B cell (primary cell): Measurements from ENCODE around the gene BEGAIN. TPM values are rescaled to one million over a fixed set of nuclear protein-coding genes. Genes with fewer than 3 reads are reported as not detected.

ENCODE experiments used
- ATAC-seq: fragments of 200-7000 bp; cut with Tn5 transposase; one replicate; pipeline ENCODE4 v1.10.0; 2021; ENCODE audit warnings: low read depth, mild to moderate bottlenecking, moderate number of reproducible peaks, moderate library complexity
- CTCF ChIA-PET: fragments of 350-600 bp; sonication (Branson Sonifier 250); formaldehyde crosslinking; loops from one replicate; lab custom pipeline; 2021; ENCODE audit warnings: antibody characterized with exemption, inconsistent platforms; lab: Charles Lee
- POLR2A ChIA-PET: fragments of 350-600 bp; sonication (Branson Sonifier 250); formaldehyde crosslinking; loops from one replicate; lab custom pipeline; 2021; ENCODE audit warnings: antibody characterized with exemption; lab: Charles Lee
- DNase-seq: peaks from one replicate; pipeline ENCODE4 v3.0.0; 2013
- H2AFZ ChIP-seq: 2 replicates; pipeline ENCODE4 v1.6.1; 2012; ENCODE audit warnings: mild to moderate bottlenecking, low read depth, low read length; ENCODE audit not compliant: insufficient read depth, poor library complexity, severe bottlenecking
- H3K27ac ChIP-seq, 2 donors: 1 replicate in 1 of 2; 2 replicates in 1 of 2; pipeline ENCODE4 v1.5.1; 2012 to 2013; ENCODE audit warnings: low read length in 2 of 2, mild to moderate bottlenecking in 2 of 2, moderate library complexity in 1 of 2
- H3K27me3 ChIP-seq, 4 experiments: fragments of 200-600 bp in 1 of 4; sonication (generic) in 1 of 4; replicated peaks in 1 of 4; 1 replicate in 2 of 4; 2 replicates in 2 of 4; pipeline versions ENCODE4 v1.6.1 to v1.7.0; 2013 to 2016; ENCODE audit warnings: low read length in 3 of 4, mild to moderate bottlenecking in 2 of 4, mixed read lengths in 1 of 4, moderate library complexity in 1 of 4; ENCODE audit not compliant: insufficient read depth in 4 of 4, control insufficient read depth in 3 of 4; ENCODE audit errors: control extremely low read depth in 1 of 4
- H3K36me3 ChIP-seq, 2 experiments: replicated peaks in 1 of 2; 1 replicate in 1 of 2; 2 replicates in 1 of 2; pipeline versions ENCODE4 v1.6.1 to v1.7.1; 2013; ENCODE audit warnings: low read length in 1 of 2; ENCODE audit not compliant: insufficient read depth in 2 of 2, control insufficient read depth in 1 of 2; ENCODE audit errors: control extremely low read depth in 1 of 2, extremely low read depth in 1 of 2
- H3K4me1 ChIP-seq, 2 donors: fragments of 200-600 bp in 1 of 2; sonication (generic) in 1 of 2; 1 replicate in 1 of 2; 2 replicates in 1 of 2; pipeline versions ENCODE4 v1.5.1 to v1.6.1; 2013 to 2017; ENCODE audit warnings: low read length in 2 of 2; ENCODE audit not compliant: control insufficient read depth in 2 of 2, insufficient read depth in 2 of 2
- H3K4me2 ChIP-seq: replicated peaks from 2 replicates; pipeline ENCODE3; 2012; ENCODE audit warnings: mild to moderate bottlenecking, low read depth, low read length; ENCODE audit not compliant: poor library complexity, severe bottlenecking
- H3K4me3 ChIP-seq, 5 experiments: fragments of 200-600 bp in 1 of 5; sonication (generic) in 1 of 5; 1 replicate in 3 of 5; 2 replicates in 2 of 5; pipeline versions ENCODE4 v1.5.1 to v1.7.0; 2011 to 2016; ENCODE audit warnings: low read length in 4 of 5, mild to moderate bottlenecking in 4 of 5, low read depth in 2 of 5, control low read depth in 1 of 5, moderate library complexity in 1 of 5; ENCODE audit not compliant: insufficient read depth in 1 of 5; ENCODE audit errors: control extremely low read depth in 1 of 5, extremely low read depth in 1 of 5
- H3K79me2 ChIP-seq: fragments of 200-600 bp; sonication (generic); one replicate; pipeline ENCODE4 v1.6.0; 2016; ENCODE audit warnings: low read length; ENCODE audit not compliant: control insufficient read depth, insufficient read depth
- H3K9ac ChIP-seq: fragments of 200-600 bp; sonication (generic); 2 replicates; pipeline ENCODE4 v1.6.1; 2017; ENCODE audit warnings: mild to moderate bottlenecking, low read length, moderate library complexity
- H3K9me3 ChIP-seq, 3 donors: one replicate each; pipeline versions ENCODE4 v1.6.1 to v1.7.1; 2013; ENCODE audit warnings: low read length in 2 of 3; ENCODE audit not compliant: control insufficient read depth in 2 of 3, insufficient read depth in 1 of 3; ENCODE audit errors: control extremely low read depth in 1 of 3
- H4K20me1 ChIP-seq: 2 replicates; pipeline ENCODE4 v1.6.0; 2012; ENCODE audit warnings: mild to moderate bottlenecking, low read length; ENCODE audit not compliant: insufficient read depth, control insufficient read depth, poor library complexity, severe bottlenecking
- H3K27ac Mint-ChIP-seq: one replicate; pipeline ENCODE4 v1.8.0; 2021; ENCODE audit warnings: mixed read lengths
- H3K27me3 Mint-ChIP-seq: one replicate; pipeline ENCODE4 v1.8.0; 2021; ENCODE audit warnings: mixed read lengths
- H3K4me1 Mint-ChIP-seq: one replicate; pipeline ENCODE4 v1.8.0; 2021; ENCODE audit warnings: mixed read lengths
- H3K4me3 Mint-ChIP-seq: one replicate; pipeline ENCODE4 v1.8.0; 2021; ENCODE audit warnings: mixed read lengths
- H3K9me3 Mint-ChIP-seq: one replicate; pipeline ENCODE4 v1.8.0; 2022; ENCODE audit warnings: mixed read lengths; ENCODE audit not compliant: insufficient read depth
- EZH2 ChIP-seq: IDR thresholded peaks from 2 replicates; pipeline ENCODE4 v1.6.1; 2012; ENCODE audit warnings: borderline replicate concordance, low read depth, mild to moderate bottlenecking, moderate library complexity, low read length; ENCODE audit not compliant: insufficient read depth, poor library complexity, severe bottlenecking
- WGBS: methylation state at CpG from one replicate; pipeline ENCODE4 v1.1.5; 2013; ENCODE audit warnings: missing lambda C conversion rate; ENCODE audit not compliant: insufficient coverage; 5-methylcytosine and 5-hydroxymethylcytosine counted together
- intact Hi-C: fragments of 100-400 bp; cut with micrococcal nuclease; formaldehyde crosslinking; loops from one replicate; pipeline ENCODE4 v1.10.0; 2022
- polyA plus RNA-seq: library from polyadenylated mRNA; depleted of rRNA; stranded (reverse); fragments of >200 nt; gene quantifications from 2 replicates; pipeline ENCODE4 v1.2.3, GENCODE V29; 2012
- total RNA-seq, 2 donors: library from RNA; stranded (reverse); fragments of 120-200 nt in 1 of 2; gene quantifications; 1 replicate in 1 of 2; 2 replicates in 1 of 2; pipeline versions ENCODE4 v1.2.3 to v1.2.4, GENCODE V29; 2013 to 2022
- TF ChIP-seq, protein P1 (sequence below): fragments of 200-600 bp; IDR thresholded peaks from one replicate; pipeline ENCODE4 v1.8.0; 2022; ENCODE audit warnings: antibody characterized with exemption, mild to moderate bottlenecking

BEGAIN gene
- total and polyA plus RNA-seq, 2 donors (not counting 1 experiment from before 2014, with no cell fraction given) = 4.9 TPM; not detected in 1

DNA sequence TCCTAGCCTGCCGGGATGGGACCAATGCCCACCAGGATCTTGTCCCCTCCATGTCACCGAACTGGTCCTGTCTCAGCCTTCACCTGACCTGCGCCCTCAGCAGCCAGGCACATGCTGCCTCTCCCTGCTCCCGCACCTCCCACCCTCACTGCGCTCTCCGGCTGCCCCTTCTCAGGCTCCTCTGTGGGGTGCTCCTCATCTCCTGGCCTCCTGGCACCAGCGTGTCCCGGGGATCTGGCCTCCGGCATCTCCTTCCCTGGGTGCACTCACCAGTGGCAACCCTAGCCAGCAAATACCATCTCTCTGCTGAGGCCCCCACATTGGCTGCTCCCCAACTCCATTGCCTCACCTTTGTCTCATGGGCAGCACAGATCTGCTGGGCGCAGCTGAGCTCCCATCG is 29.0 kb downstream of the BEGAIN start:
- no peaks in the 10 kb centered on the region for H3K79me2 ChIP-seq
- H3K27me3 ChIP-seq = peaks cover 0 to 3% (median 0%) of the 10 kb centered on the region in 4 experiments
- WGBS = 97% methylated on average over 11 of the region's 11 CpGs
- H3K9ac ChIP-seq = no peak overlapping the region
- H4K20me1 ChIP-seq = no peaks in the 10 kb centered on the region
- Mint-ChIP-seq H3K4me3 (no peak overlapping the region), H3K9me3 (no peaks in the 10 kb centered on the region), H3K4me1 (peaks cover 2% of the 10 kb centered on the region), H3K27ac (no peak overlapping the region), H3K27me3 (peaks cover 8% of the 10 kb centered on the region)
- H2AFZ ChIP-seq = no peak overlapping the region
- ChIA-PET POLR2A (no interaction called here), CTCF (no interaction called here)
- H3K4me3 ChIP-seq = no peak overlapping the region
- TF ChIP-seq, protein P1, sequence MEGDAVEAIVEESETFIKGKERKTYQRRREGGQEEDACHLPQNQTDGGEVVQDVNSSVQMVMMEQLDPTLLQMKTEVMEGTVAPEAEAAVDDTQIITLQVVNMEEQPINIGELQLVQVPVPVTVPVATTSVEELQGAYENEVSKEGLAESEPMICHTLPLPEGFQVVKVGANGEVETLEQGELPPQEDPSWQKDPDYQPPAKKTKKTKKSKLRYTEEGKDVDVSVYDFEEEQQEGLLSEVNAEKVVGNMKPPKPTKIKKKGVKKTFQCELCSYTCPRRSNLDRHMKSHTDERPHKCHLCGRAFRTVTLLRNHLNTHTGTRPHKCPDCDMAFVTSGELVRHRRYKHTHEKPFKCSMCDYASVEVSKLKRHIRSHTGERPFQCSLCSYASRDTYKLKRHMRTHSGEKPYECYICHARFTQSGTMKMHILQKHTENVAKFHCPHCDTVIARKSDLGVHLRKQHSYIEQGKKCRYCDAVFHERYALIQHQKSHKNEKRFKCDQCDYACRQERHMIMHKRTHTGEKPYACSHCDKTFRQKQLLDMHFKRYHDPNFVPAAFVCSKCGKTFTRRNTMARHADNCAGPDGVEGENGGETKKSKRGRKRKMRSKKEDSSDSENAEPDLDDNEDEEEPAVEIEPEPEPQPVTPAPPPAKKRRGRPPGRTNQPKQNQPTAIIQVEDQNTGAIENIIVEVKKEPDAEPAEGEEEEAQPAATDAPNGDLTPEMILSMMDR = no peak
- no peak for TF ChIP-seq EZH2
- peaks cover 0 to 2% (median 0%) of the 10 kb centered on the region in 3 donors for H3K9me3 ChIP-seq
- H3K27ac ChIP-seq = no peak overlapping the region
- DNase-seq (no peak), ATAC-seq (no peak)
- H3K4me2 ChIP-seq = no peak overlapping the region
- peaks cover 0 to 6% of the 10 kb centered on the region in 2 donors for H3K4me1 ChIP-seq
- intact Hi-C loops = no loop called here
- no peaks in the 10 kb centered on the region for H3K36me3 ChIP-seq

DNA sequence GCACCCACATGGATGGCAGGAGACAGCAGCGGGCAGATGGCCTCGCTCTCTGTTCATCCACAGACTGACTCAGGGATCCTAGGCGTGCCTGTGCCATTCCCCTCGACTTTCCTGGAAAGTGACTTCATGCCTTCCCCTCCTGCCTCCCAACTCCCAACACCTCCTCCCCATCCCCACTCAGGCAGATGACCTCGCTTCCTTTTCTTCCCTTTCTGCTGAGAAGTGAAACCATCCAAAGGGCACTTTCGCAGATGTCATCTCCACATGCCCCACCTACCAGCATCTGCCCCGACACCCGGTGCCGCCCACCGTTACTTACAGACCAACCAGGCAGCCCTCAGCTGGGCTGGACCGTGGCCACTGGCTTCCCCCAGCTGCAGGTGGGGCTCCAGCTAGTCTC is 29.6 kb downstream of the BEGAIN start:
- 32% methylated on average over 11 of the region's 11 CpGs for WGBS
- Mint-ChIP-seq H3K27ac (no peak overlapping the region), H3K4me1 (peaks cover 2% of the 10 kb centered on the region), H3K9me3 (no peaks in the 10 kb centered on the region), H3K4me3 (no peak overlapping the region), H3K27me3 (peaks cover 8% of the 10 kb centered on the region)
- ChIA-PET CTCF (no interaction called here), POLR2A (no interaction called here)
- H3K4me3 ChIP-seq = no peak overlapping the region
- DNase-seq (no peak), ATAC-seq (no peak)
- H3K27me3 ChIP-seq = peaks cover 0 to 3% (median 0%) of the 10 kb centered on the region in 4 experiments
- H4K20me1 ChIP-seq = no peaks in the 10 kb centered on the region
- intact Hi-C loops = no loop called here
- no peak overlapping the region for H3K27ac ChIP-seq
- H3K4me2 ChIP-seq = no peak overlapping the region
- H3K79me2 ChIP-seq = no peaks in the 10 kb centered on the region
- no peak overlapping the region for H2AFZ ChIP-seq
- H3K4me1 ChIP-seq = peaks cover 0 to 6% of the 10 kb centered on the region in 2 donors
- peaks cover 0 to 2% (median 0%) of the 10 kb centered on the region in 3 donors for H3K9me3 ChIP-seq
- H3K36me3 ChIP-seq = no peaks in the 10 kb centered on the region
- TF ChIP-seq EZH2 = no peak
- TF ChIP-seq, protein P1 = no peak
- H3K9ac ChIP-seq = no peak overlapping the region
